ENCODE results near the gene CBX8. TPM values are rescaled to one million over a fixed set of nuclear protein-coding genes. Genes with fewer than 3 reads are reported as not detected.

Gene CBX8
- total and polyA plus RNA-seq, 2 of the 13 experiments (the other 11 are each of a cell fraction or from before 2014, with no cell fraction given): 0.34 to 12.6 TPM

- POLR2A ChIA-PET: interaction anchor here (0.7 to 11.1 kb wide), 12 partner anchors 8 to 158 kb away, joined by 3 to 274 read pairs (median 6); partner anchors contain the start of genes CBX4 and CBX8
- H3K27me3 ChIP-seq (ENCODE audit: control insufficient read depth in 1 of 2, insufficient read depth in 2 of 2, low read length in 2 of 2): no peaks in the 10 kb centered on the region; a peak in 2 of 5 replicates
- WGBS (ENCODE audit: low lambda C conversion rate): 2% methylated on average over 27 of the region's 33 CpGs
- DNase-seq (ENCODE audit: low spot score) (peak; percentile 73), ATAC-seq (peak; percentile 63), FAIRE-seq (peak; percentile 46)
- no peak overlapping the region for H2AFZ ChIP-seq (ENCODE audit: low read length)
- in situ Hi-C loops (cut with HindIII; ENCODE audit: extremely low pct_ligation_motif_present, low pct_unique_long_range_greater_than_20kb): no loop called here
- peaks cover 6 to 12% of the 10 kb centered on the region in 2 experiments; a peak in 4 of 5 replicates for H3K36me3 ChIP-seq (replicated peaks in 1 of 2; ENCODE audit: control insufficient read depth in 1 of 2, insufficient read depth in 2 of 2, low read length in 2 of 2)
- peaks cover 19% of the 10 kb centered on the region for H3K79me2 ChIP-seq (ENCODE audit: insufficient read depth, low read length)
- no TSS peak for BruUV-seq (replicated peaks)
- H3K9me3 ChIP-seq (ENCODE audit: low read length): no peaks in the 10 kb centered on the region
- intact Hi-C loops (cut with micrococcal nuclease; ENCODE audit: unreplicated experiment): loop anchor here (1.0 to 10.0 kb wide), 3 partner anchors 20 to 87 kb away; no protein-coding TSS in a partner anchor
- CTCF ChIA-PET (ENCODE audit: low intra/inter-chr PET ratio, low total read pairs): no interaction called here
- peaks cover 24% of the 10 kb centered on the region; the same call in 1 of the 2 replicates for H4K20me1 ChIP-seq (ENCODE audit: insufficient read depth, low read length)
- peaks cover 87% of the 10 kb centered on the region for H3K4me1 ChIP-seq (ENCODE audit: insufficient read depth, low read length)
- peak overlapping the region; percentile 82 for H3K27ac ChIP-seq (ENCODE audit: extremely low read length, insufficient read depth, low read length)
- H3K4me2 ChIP-seq (ENCODE audit: low read depth, low read length): peak overlapping the region; percentile 88
- H3K9ac ChIP-seq (ENCODE audit: insufficient read depth, low read depth, low read length): peak overlapping the region; percentile 83
- peak overlapping the region; percentile 62 to 79 (median 73) for H3K4me3 ChIP-seq (replicated peaks in 1 of 3; ENCODE audit: insufficient read depth in 1 of 3, low read depth in 2 of 3, low read length in 3 of 3)
- TF ChIP-seq BATF2 (CRISPR knock-in tag; IDR thresholded peaks at IDR 0.05) (no peak), RELA (CRISPR knock-in tag; IDR thresholded peaks at IDR 0.05) (no peak), ZNF615 (CRISPR knock-in tag; IDR thresholded peaks at IDR 0.05; ENCODE audit: borderline replicate concordance) (no peak), ZFP36 (IDR thresholded peaks at IDR 0.05; ENCODE audit: borderline replicate concordance, low read depth, low read length, partially characterized antibody) (no peak), SATB2 (CRISPR knock-in tag; IDR thresholded peaks at IDR 0.05) (no peak), RNF2 (conservative IDR thresholded peaks at IDR 0.05; ENCODE audit: low read depth) (peak; percentile 44; the same call in 1 of the 2 replicates), ZNF563 (CRISPR knock-in tag; IDR thresholded peaks at IDR 0.05) (peak; percentile 38; the same call in 1 of the 2 replicates), TFAP4 (IDR thresholded peaks at IDR 0.05; ENCODE audit: borderline replicate concordance, low read depth) (peak; percentile 65; the same call in 1 of the 2 replicates), SOX13 (IDR thresholded peaks at IDR 0.05) (no peak), SOX13 (CRISPR knock-in tag; conservative IDR thresholded peaks at IDR 0.05 in 1 of 2, IDR thresholded peaks at IDR 0.05 in 1 of 2) (peak in 1 of 2 experiments; percentile 46; a peak in 2 of 4 replicates), TEAD3 (CRISPR knock-in tag; optimal IDR thresholded peaks at IDR 0.05; ENCODE audit: borderline replicate concordance) (no peak), HNRNPH1 (optimal IDR thresholded peaks at IDR 0.05; ENCODE audit: low read depth, low read length) (no peak), MBD4 (IDR thresholded peaks at IDR 0.05; ENCODE audit: borderline replicate concordance, low read length) (no peak), ZNF672 (CRISPR knock-in tag; IDR thresholded peaks at IDR 0.05) (no peak), ZNF572 (CRISPR knock-in tag; IDR thresholded peaks at IDR 0.05) (no peak), ZBTB37 (CRISPR knock-in tag; IDR thresholded peaks at IDR 0.05) (no peak), ZSCAN30 (CRISPR knock-in tag; IDR thresholded peaks at IDR 0.05) (no peak), KDM5A (IDR thresholded peaks at IDR 0.05; ENCODE audit: borderline replicate concordance, low read length) (no peak; the same call in 1 of the 2 replicates), EZH2 (conservative IDR thresholded peaks at IDR 0.05; ENCODE audit: low read depth, low read length) (no peak), CBX5 (CRISPR knock-in tag; IDR thresholded peaks at IDR 0.05; ENCODE audit: borderline replicate concordance) (peak; percentile 36; the same call in 1 of the 2 replicates)
Measured at GRCh38 chr17:79831265-79832217, 34.7 kb upstream of the CBX8 start.

Data from HepG2 (cell line).